Gastrocnemius medialis (tissue), 4 donors: ENCODE results near the gene ASF1B. TPM values are rescaled to one million over a fixed set of nuclear protein-coding genes. Genes with fewer than 3 reads are reported as not detected.
A peak's percentile ranks its signal among the peaks of the same experiment; 100 is the strongest.

Source experiments
- ATAC-seq, 2 donors: fragments of 150-250 bp; one replicate each; pipeline ENCODE4 v1.9.1; 2016
- DNase-seq, 2 donors: peaks; one replicate each; pipeline ENCODE4 v3.0.0-alpha.2; 2019
- H3K27ac ChIP-seq, 4 donors: fragments of 200-600 bp; sonication (generic); 1 replicate in 1 of 4; 2 replicates in 3 of 4; pipeline ENCODE4 v1.5.1; 2016 to 2018; ENCODE audit warnings: mild to moderate bottlenecking in 2 of 4, moderate library complexity in 1 of 4
- H3K27me3 ChIP-seq, 3 donors: fragments of 200-600 bp; sonication (generic) in 2 of 3; 1 replicate in 1 of 3; 2 replicates in 2 of 3; pipeline versions ENCODE4 v1.5.1 to v1.6.0; 2016 to 2019; ENCODE audit warnings: mild to moderate bottlenecking in 1 of 3, moderate library complexity in 1 of 3
- H3K36me3 ChIP-seq, 2 donors: fragments of 200-600 bp; sonication (generic) in 1 of 2; one replicate each; pipeline ENCODE4 v1.5.1; 2017 to 2018
- H3K4me1 ChIP-seq, 2 donors: fragments of 200-600 bp; sonication (generic) in 1 of 2; one replicate each; pipeline ENCODE4 v1.5.1; 2016 to 2017; ENCODE audit warnings: mild to moderate bottlenecking in 2 of 2
- H3K4me3 ChIP-seq, 4 donors: fragments of 200-600 bp; sonication (generic) in 3 of 4; 1 replicate in 1 of 4; 2 replicates in 3 of 4; pipeline ENCODE4 v1.5.1; 2016 to 2019; ENCODE audit warnings: mild to moderate bottlenecking in 2 of 4
- H3K9me3 ChIP-seq, 3 donors: fragments of 200-600 bp; sonication (generic) in 2 of 3; 1 replicate in 1 of 3; 2 replicates in 2 of 3; pipeline ENCODE4 v1.5.1; 2016 to 2019
- POLR2A ChIP-seq, 2 donors: fragments of 450-650 bp; IDR thresholded peaks; one replicate each; pipeline ENCODE4 v1.6.1; 2017; ENCODE audit warnings: antibody characterized with exemption in 2 of 2, mild to moderate bottlenecking in 2 of 2, moderate library complexity in 2 of 2
- in situ Hi-C, 4 donors: fragments of 200-750 bp; cut with MboI; loops; one replicate each; pipeline versions ENCODE4 v1.15.0 to v1.8.0; 2017; ENCODE audit warnings: low sequenced_read_pairs in 4 of 4
- intact Hi-C: fragments of 100-400 bp; cut with DNase I; formaldehyde crosslinking; loops from one replicate; pipeline ENCODE4 v1.15.1; 2023; ENCODE audit warnings: low total_unique reads
- total RNA-seq, 4 donors: library from RNA; depleted of rRNA; stranded (reverse); fragments of >200 nt; gene quantifications; one replicate each; pipeline versions ENCODE4 v1.1.0 to v1.2.3, GENCODE V29; 2016
- TF ChIP-seq, protein P1 (sequence below), 5 experiments: fragments of 450-650 bp in 3 of 5; fragments of 200-600 bp in 2 of 5; sonication (generic) in 2 of 5; IDR thresholded peaks in 4 of 5; conservative IDR thresholded peaks in 1 of 5; 1 replicate in 4 of 5; 2 replicates in 1 of 5; pipeline ENCODE4 v1.5.1; 2016 to 2019; ENCODE audit warnings: antibody characterized with exemption in 5 of 5, mild to moderate bottlenecking in 3 of 5, moderate library complexity in 3 of 5

Gene ASF1B
- total RNA-seq, 4 donors from 2014 or later = 1.2 to 4.1 (median 1.5) TPM; not detected in 1

DNA sequence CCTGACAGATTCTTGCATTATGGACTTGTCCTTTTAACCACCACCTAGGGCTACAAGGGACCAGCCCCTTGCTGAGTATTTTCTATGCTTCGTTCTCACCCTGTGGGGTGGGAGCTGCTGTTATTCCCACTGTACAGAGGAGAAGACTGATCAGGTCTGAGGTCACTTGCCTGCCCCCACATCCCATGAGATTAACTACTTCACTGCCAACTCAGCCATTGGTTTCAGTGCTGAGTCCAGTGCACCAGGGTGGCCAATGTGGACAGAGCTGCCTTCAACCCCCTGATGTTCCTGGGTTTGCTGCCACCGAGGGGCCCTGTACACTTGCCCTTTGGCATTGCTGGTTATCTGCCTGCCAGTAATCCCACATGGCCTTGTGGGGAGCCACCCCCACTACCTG lies 25.7 kb downstream of the ASF1B start:
- intact Hi-C loops (no loop called here), in situ Hi-C loops (no loop called here)
- DNase-seq (no peak), ATAC-seq (no peak)
- Histone ChIP-seq H3K4me1 (peaks cover 55 to 78% of the 10 kb centered on the region in 2 donors), H3K9me3 (no peaks in the 10 kb centered on the region), H3K27me3 (no peaks in the 10 kb centered on the region), H3K4me3 (no peak overlapping the region), H3K36me3 (peaks cover 0 to 10% of the 10 kb centered on the region in 2 donors), H3K27ac (peak overlapping the region; percentile 14 to 97 (median 95))
- TF ChIP-seq POLR2A (IDR thresholded peaks at IDR 0.05) = no peak
- TF ChIP-seq, protein P1, sequence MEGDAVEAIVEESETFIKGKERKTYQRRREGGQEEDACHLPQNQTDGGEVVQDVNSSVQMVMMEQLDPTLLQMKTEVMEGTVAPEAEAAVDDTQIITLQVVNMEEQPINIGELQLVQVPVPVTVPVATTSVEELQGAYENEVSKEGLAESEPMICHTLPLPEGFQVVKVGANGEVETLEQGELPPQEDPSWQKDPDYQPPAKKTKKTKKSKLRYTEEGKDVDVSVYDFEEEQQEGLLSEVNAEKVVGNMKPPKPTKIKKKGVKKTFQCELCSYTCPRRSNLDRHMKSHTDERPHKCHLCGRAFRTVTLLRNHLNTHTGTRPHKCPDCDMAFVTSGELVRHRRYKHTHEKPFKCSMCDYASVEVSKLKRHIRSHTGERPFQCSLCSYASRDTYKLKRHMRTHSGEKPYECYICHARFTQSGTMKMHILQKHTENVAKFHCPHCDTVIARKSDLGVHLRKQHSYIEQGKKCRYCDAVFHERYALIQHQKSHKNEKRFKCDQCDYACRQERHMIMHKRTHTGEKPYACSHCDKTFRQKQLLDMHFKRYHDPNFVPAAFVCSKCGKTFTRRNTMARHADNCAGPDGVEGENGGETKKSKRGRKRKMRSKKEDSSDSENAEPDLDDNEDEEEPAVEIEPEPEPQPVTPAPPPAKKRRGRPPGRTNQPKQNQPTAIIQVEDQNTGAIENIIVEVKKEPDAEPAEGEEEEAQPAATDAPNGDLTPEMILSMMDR (IDR thresholded peaks at IDR 0.05 in 4 of 5, conservative IDR thresholded peaks at IDR 0.05 in 1 of 5) = no peak

DNA sequence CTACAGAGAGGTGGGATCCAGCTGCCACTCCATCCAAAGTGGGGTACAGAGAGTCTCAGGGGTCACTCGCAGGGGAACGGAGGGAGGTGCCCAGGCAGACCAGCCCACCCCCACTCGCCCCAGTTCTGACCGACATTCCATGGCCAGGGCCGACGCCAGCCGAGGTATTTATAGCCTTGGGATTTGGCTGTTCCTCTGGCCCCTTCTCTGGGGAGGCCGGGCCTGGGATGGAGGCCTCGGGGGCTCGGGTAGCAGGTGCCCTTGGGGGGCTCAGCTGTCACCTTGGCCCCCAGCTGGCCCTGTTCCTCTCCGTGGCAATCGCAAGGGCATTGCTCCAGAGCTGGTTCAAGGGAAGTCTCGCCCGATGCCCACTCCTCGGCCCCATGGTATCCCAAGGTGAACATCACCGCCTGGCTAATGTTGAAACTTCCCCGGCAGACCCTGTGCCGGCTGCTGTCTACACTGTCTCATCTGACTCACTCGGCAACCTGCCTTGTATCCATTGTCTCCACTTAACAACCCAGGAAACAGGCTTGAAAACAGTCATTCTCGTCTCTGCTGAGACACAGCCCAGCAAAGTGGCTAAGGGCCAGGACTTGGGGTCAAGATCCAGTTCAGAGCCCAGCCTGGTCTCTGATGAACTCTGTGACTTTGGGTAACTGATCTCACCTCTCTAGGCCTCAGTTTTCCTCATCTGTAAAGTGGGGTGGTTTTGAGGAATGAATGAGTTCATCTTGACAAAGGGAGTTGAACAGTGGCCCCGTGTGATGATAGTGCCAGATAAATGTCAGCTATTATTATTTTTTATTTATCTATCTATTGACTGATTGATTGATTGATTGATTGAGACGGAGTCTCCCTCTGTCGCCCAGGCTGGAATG lies 28.6 kb downstream of the ASF1B start:
- peaks cover 0 to 28% of the 10 kb centered on the region in 2 donors for H3K36me3 ChIP-seq
- no peaks in the 10 kb centered on the region for H3K9me3 ChIP-seq
- peak in 1 of 2 donors; percentile 81 for DNase-seq
- peaks cover 26 to 51% of the 10 kb centered on the region in 2 donors for H3K4me1 ChIP-seq
- in situ Hi-C loops (no loop called here), intact Hi-C loops (loop anchor here (2.0 kb wide), 1 partner anchor 17 kb away; the partner anchor contains the start of gene SAMD1)
- H3K27me3 ChIP-seq = no peaks in the 10 kb centered on the region
- H3K27ac ChIP-seq = peak overlapping the region; percentile 79 to 97 (median 86)
- ATAC-seq = peak; percentile 66 to 78
- TF ChIP-seq, protein P1 (IDR thresholded peaks at IDR 0.05 in 4 of 5, conservative IDR thresholded peaks at IDR 0.05 in 1 of 5) = no peak
- TF ChIP-seq POLR2A (IDR thresholded peaks at IDR 0.05) = no peak
- H3K4me3 ChIP-seq = peak overlapping the region in 1 of 4 donors; percentile 21

DNA sequence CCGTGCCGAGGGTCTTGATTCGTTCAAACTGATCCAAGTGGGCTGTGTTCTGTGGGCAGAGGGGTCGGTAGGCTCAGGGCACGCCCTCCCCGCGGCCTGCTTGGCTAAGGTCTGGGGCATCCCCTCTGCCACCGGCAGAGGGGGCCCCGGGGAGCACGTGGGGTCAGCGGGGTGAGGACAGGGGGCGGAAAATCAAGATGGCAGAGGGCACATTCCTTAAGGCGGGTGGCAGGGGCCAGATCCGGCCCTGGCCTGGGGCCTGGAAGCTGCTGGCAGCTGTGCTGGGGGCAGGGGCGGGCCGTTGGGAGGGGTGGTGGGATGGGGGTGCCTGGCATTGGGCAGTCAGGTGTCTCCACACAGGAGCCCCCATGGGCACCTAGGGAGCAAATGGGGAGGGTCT lies 29.5 kb downstream of the ASF1B start:
- ATAC-seq = peak in 1 of 2 donors; percentile 7
- peaks cover 0 to 36% of the 10 kb centered on the region in 2 donors for H3K36me3 ChIP-seq
- H3K4me3 ChIP-seq = no peak overlapping the region
- H3K27ac ChIP-seq = peak overlapping the region; percentile 79 to 97 (median 86)
- intact Hi-C loops = loop anchor here (2.0 kb wide), 1 partner anchor 16 kb away; the partner anchor contains the start of gene SAMD1
- H3K4me1 ChIP-seq = peaks cover 25 to 41% of the 10 kb centered on the region in 2 donors
- H3K27me3 ChIP-seq = no peaks in the 10 kb centered on the region
- DNase-seq = no peak
- in situ Hi-C loops = no loop called here
- no peaks in the 10 kb centered on the region for H3K9me3 ChIP-seq
- TF ChIP-seq POLR2A (IDR thresholded peaks at IDR 0.05) = no peak

DNA sequence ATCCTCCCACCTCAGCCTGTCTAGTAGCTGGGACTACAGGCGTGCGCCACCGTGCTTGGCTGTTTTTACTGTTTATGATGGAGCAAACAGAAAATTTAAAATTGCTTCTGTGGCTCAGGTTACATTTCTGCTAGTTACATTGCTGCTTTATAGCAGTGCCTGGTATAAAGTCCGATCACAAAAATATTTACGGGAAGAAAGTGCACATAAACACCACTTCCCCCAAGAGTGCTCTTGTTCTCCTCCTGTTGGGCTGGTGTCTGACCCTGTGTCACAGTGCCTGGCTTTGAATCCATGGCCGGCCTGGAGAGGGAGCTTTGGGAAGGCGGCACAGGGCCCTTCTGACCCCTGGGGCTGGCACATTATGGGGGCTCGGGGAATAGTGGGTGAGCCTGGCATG lies 30.7 kb downstream of the ASF1B start:
- Histone ChIP-seq H3K27ac (peak overlapping the region in 3 of 4 donors; percentile 79 to 97 (median 81)), H3K27me3 (no peaks in the 10 kb centered on the region), H3K36me3 (peaks cover 0 to 47% of the 10 kb centered on the region in 2 donors), H3K4me1 (peaks cover 20 to 37% of the 10 kb centered on the region in 2 donors), H3K9me3 (no peaks in the 10 kb centered on the region), H3K4me3 (no peak overlapping the region)
- no peak for DNase-seq
- ATAC-seq = no peak
- intact Hi-C loops = loop anchor here (2.0 kb wide), 1 partner anchor 15 kb away; the partner anchor contains the start of gene SAMD1
- TF ChIP-seq, protein P1 (IDR thresholded peaks at IDR 0.05 in 4 of 5, conservative IDR thresholded peaks at IDR 0.05 in 1 of 5) = no peak
- no peak for TF ChIP-seq POLR2A (IDR thresholded peaks at IDR 0.05)
- in situ Hi-C loops = no loop called here

DNA sequence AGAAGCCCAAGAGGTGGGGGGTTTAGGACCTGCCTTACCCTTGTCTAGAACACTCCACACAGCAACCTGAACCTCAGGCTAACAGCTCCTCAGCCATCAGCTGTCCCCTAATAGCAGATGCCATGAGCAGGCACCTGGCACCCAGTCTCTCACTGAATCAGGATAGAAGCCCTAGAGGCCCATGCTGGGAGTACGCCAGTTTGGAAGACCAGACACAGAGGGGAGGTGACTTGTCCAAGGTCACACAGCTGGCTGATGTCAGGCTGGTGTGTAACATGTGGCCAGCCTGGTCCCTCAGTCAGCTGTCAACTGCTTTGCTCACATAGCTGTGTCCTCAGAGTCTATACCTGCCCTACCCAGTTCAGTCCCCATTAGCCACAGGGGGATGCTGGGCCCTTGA lies 33.1 kb downstream of the ASF1B start:
- Histone ChIP-seq H3K36me3 (peaks cover 0 to 70% of the 10 kb centered on the region in 2 donors), H3K4me1 (peaks cover 17 to 20% of the 10 kb centered on the region in 2 donors), H3K4me3 (no peak overlapping the region), H3K27me3 (no peaks in the 10 kb centered on the region), H3K27ac (peak overlapping the region in 1 of 4 donors; percentile 21), H3K9me3 (no peaks in the 10 kb centered on the region)
- ATAC-seq (no peak), DNase-seq (no peak)
- intact Hi-C loops (no loop called here), in situ Hi-C loops (no loop called here)
- no peak for TF ChIP-seq POLR2A (IDR thresholded peaks at IDR 0.05)
- TF ChIP-seq, protein P1 (IDR thresholded peaks at IDR 0.05 in 4 of 5, conservative IDR thresholded peaks at IDR 0.05 in 1 of 5) = no peak
